HepG2 (cell line): ENCODE results near the gene ENTPD7. TPM values are rescaled to one million over a fixed set of nuclear protein-coding genes. Genes with fewer than 3 reads are reported as not detected.

Source experiments
- ATAC-seq: fragments of 200-7000 bp; cut with Tn5 transposase; 3 replicates; pipeline ENCODE4 v1.9.1; 2020; ENCODE audit warnings: mild to moderate bottlenecking, moderate library complexity
- BruUV-seq: library from RNA; stranded (reverse); fragments of 400-500 nt; replicated peaks from 2 replicates; lab custom pipeline; 2021; lab: Mats Ljungman, UMichigan
- CTCF ChIA-PET: fragments of 300-600 bp; formaldehyde crosslinking; extraction: SDS; loops from one replicate; lab custom pipeline; 2021; ENCODE audit warnings: low total read pairs, inconsistent platforms, low intra/inter-chr PET ratio; lab: Yijun Ruan, JAX
- POLR2A ChIA-PET: fragments of 350-600 bp; sonication (Branson Sonifier 250); formaldehyde crosslinking; loops from one replicate; lab custom pipeline; 2020; ENCODE audit warnings: antibody characterized with exemption, inconsistent platforms; lab: Yijun Ruan, JAX
- DNase-seq: peaks from one replicate; pipeline ENCODE4 v3.0.0-alpha.2; 2015; ENCODE audit warnings: low spot score
- FAIRE-seq: peaks from 3 replicates; lab custom pipeline; 2011; peaks lifted over from hg19 to GRCh38; lab: Jason Lieb, UNC
- H2AFZ ChIP-seq: one replicate; pipeline ENCODE4 v1.6.1; 2011; ENCODE audit warnings: low read length, inconsistent platforms
- H3K27ac ChIP-seq: fragments of 300-600 bp; 3 replicates; pipeline ENCODE4 v1.8.0; 2011; ENCODE audit warnings: mixed run types, mild to moderate bottlenecking, mixed read lengths, low read length, inconsistent platforms; ENCODE audit not compliant: insufficient read depth; ENCODE audit errors: extremely low read length
- H3K27me3 ChIP-seq, 2 experiments: fragments of 200-600 bp in 1 of 2; 2 replicates in 1 of 2; 3 replicates in 1 of 2; pipeline versions ENCODE4 v1.6.0 to v1.8.0; 2011; ENCODE audit warnings: low read length in 2 of 2, mild to moderate bottlenecking in 2 of 2, moderate library complexity in 2 of 2, inconsistent platforms in 1 of 2; ENCODE audit not compliant: insufficient read depth in 2 of 2, control insufficient read depth in 1 of 2
- H3K36me3 ChIP-seq, 2 experiments: fragments of 200-600 bp in 1 of 2; replicated peaks in 1 of 2; 2 replicates in 1 of 2; 3 replicates in 1 of 2; pipeline versions ENCODE4 v1.5.1 to v1.8.0; 2011; ENCODE audit warnings: low read length in 2 of 2, inconsistent platforms in 1 of 2; ENCODE audit not compliant: insufficient read depth in 2 of 2, control insufficient read depth in 1 of 2
- H3K4me1 ChIP-seq: 2 replicates; pipeline ENCODE4 v1.5.1; 2012; ENCODE audit warnings: low read length, inconsistent platforms; ENCODE audit not compliant: insufficient read depth
- H3K4me2 ChIP-seq: 2 replicates; pipeline ENCODE4 v1.6.0; 2011; ENCODE audit warnings: low read depth, low read length, inconsistent platforms
- H3K4me3 ChIP-seq, 3 experiments: fragments of 200-600 bp in 1 of 3; sonication (generic), shearing (Covaris generic) in 1 of 3; replicated peaks in 1 of 3; 2 replicates each; pipeline ENCODE4 v1.5.1; 2011 to 2016; ENCODE audit warnings: low read length in 3 of 3, inconsistent platforms in 2 of 3, low read depth in 2 of 3, mild to moderate bottlenecking in 2 of 3, control low read depth in 1 of 3, mixed read lengths in 1 of 3; ENCODE audit not compliant: insufficient read depth in 1 of 3
- H3K79me2 ChIP-seq: one replicate; pipeline ENCODE4 v1.6.1; 2011; ENCODE audit warnings: low read length, inconsistent platforms; ENCODE audit not compliant: insufficient read depth
- H3K9ac ChIP-seq: 2 replicates; pipeline ENCODE4 v1.6.0; 2011; ENCODE audit warnings: mild to moderate bottlenecking, low read depth, low read length, inconsistent platforms; ENCODE audit not compliant: insufficient read depth
- H3K9me3 ChIP-seq: 2 replicates; pipeline ENCODE4 v1.5.1; 2012; ENCODE audit warnings: mild to moderate bottlenecking, low read length
- H4K20me1 ChIP-seq: 2 replicates; pipeline ENCODE4 v1.6.0; 2011; ENCODE audit warnings: inconsistent platforms, mild to moderate bottlenecking, low read length, moderate library complexity; ENCODE audit not compliant: insufficient read depth
- ATF7 ChIP-seq, 2 experiments: fragments of 450-650 bp in 1 of 2; sonication (generic) in 1 of 2; formaldehyde crosslinking in 1 of 2; IDR thresholded peaks; 2 replicates each; pipeline versions ENCODE4 v1.4.0 to v1.6.1; 2016 to 2020; ENCODE audit warnings: antibody characterized with exemption in 1 of 2, mild to moderate bottlenecking in 1 of 2, missing genetic modification reagents in 1 of 2
- ELF4 ChIP-seq: sonication (generic); formaldehyde crosslinking; IDR thresholded peaks from 2 replicates; pipeline ENCODE4 v1.5.0; 2020; ENCODE audit warnings: missing genetic modification reagents, mild to moderate bottlenecking, moderate library complexity, borderline replicate concordance
- FOXA3 ChIP-seq: IDR thresholded peaks from 2 replicates; pipeline ENCODE4 v1.6.1; 2016; ENCODE audit warnings: missing genetic modification reagents, missing compliant biosample characterization
- JUN ChIP-seq: sonication (generic); formaldehyde crosslinking; IDR thresholded peaks from 2 replicates; pipeline ENCODE4 v1.4.0; 2020; ENCODE audit warnings: mild to moderate bottlenecking, missing genetic modification reagents
- KDM4B ChIP-seq: sonication (generic); formaldehyde crosslinking; IDR thresholded peaks from 2 replicates; pipeline ENCODE4 v1.4.0; 2020; ENCODE audit warnings: missing genetic modification reagents
- KLF15 ChIP-seq: sonication (generic); formaldehyde crosslinking; IDR thresholded peaks from 2 replicates; pipeline ENCODE4 v1.8.1; 2023; ENCODE audit warnings: borderline replicate concordance, mild to moderate bottlenecking, inconsistent platforms, missing genetic modification reagents, mixed read lengths
- RFX1 ChIP-seq: fragments of 450-650 bp; IDR thresholded peaks from 2 replicates; pipeline ENCODE4 v1.6.1; 2017
- RORA ChIP-seq: sonication (generic); formaldehyde crosslinking; IDR thresholded peaks from 2 replicates; pipeline ENCODE4 v1.5.0; 2020; ENCODE audit warnings: mild to moderate bottlenecking, missing genetic modification reagents, moderate library complexity
- SRSF9 ChIP-seq: fragments of 200-400 bp; formaldehyde crosslinking; IDR thresholded peaks from 2 replicates; pipeline ENCODE4 v1.6.1; 2018; ENCODE audit warnings: borderline replicate concordance, mild to moderate bottlenecking, low read depth, low read length; ENCODE audit not compliant: insufficient read depth, poor library complexity, severe bottlenecking
- TGIF2 ChIP-seq: IDR thresholded peaks from 2 replicates; pipeline ENCODE4 v1.6.1; 2016; ENCODE audit warnings: control low read depth, missing compliant biosample characterization
- ZBTB8A ChIP-seq: sonication (generic); formaldehyde crosslinking; IDR thresholded peaks from 2 replicates; pipeline ENCODE4 v1.4.0; 2020; ENCODE audit warnings: mild to moderate bottlenecking, low read depth, missing genetic modification reagents, borderline replicate concordance
- ZMYM4 ChIP-seq: sonication (generic); formaldehyde crosslinking; IDR thresholded peaks from 2 replicates; pipeline ENCODE4 v1.8.1; 2023; ENCODE audit warnings: mild to moderate bottlenecking, missing genetic modification reagents
- ZNF224 ChIP-seq: sonication (generic); formaldehyde crosslinking; IDR thresholded peaks from 2 replicates; pipeline ENCODE4 v1.5.0; 2020; ENCODE audit warnings: mild to moderate bottlenecking, missing genetic modification reagents
- ZNF512 ChIP-seq: sonication (generic); formaldehyde crosslinking; IDR thresholded peaks from 2 replicates; pipeline ENCODE4 v1.4.0; 2020; ENCODE audit warnings: mild to moderate bottlenecking, missing genetic modification reagents
- ZNF552 ChIP-seq: sonication (generic); formaldehyde crosslinking; IDR thresholded peaks from 2 replicates; pipeline ENCODE4 v1.9.0; 2022; ENCODE audit warnings: missing genetic modification reagents, mild to moderate bottlenecking, borderline replicate concordance
- ZNF747 ChIP-seq: sonication (generic); formaldehyde crosslinking; IDR thresholded peaks from 2 replicates; pipeline ENCODE4 v1.8.1; 2023; ENCODE audit warnings: missing genetic modification reagents, mild to moderate bottlenecking, borderline replicate concordance
- ZNF883 ChIP-seq: sonication (generic); formaldehyde crosslinking; IDR thresholded peaks from 2 replicates; pipeline ENCODE4 v1.5.1; 2020; ENCODE audit warnings: mild to moderate bottlenecking, missing genetic modification reagents; ENCODE audit errors: not compliant biosample characterization
- WGBS: methylation state at CpG from one replicate; pipeline ENCODE4 v1.1.6; 2017; ENCODE audit warnings: low lambda C conversion rate; 5-methylcytosine and 5-hydroxymethylcytosine counted together
- in situ Hi-C: cut with HindIII; loops from 2 replicates; pipeline ENCODE4 v1.10.0; 2017; ENCODE audit warnings: low pct_unique_long_range_greater_than_20kb; ENCODE audit not compliant: extremely low pct_ligation_motif_present
- intact Hi-C: fragments of 100-400 bp; cut with micrococcal nuclease; formaldehyde crosslinking; loops from one replicate; pipeline ENCODE4 v1.10.0; 2022; ENCODE audit not compliant: unreplicated experiment
- polyA plus RNA-seq, 8 experiments: library from polyadenylated mRNA; depleted of rRNA in 3 of 8; stranded (reverse) in 7 of 8; unstranded in 1 of 8; fragments of >200 nt; fragmentation: Illumina TruSeq in 4 of 8; extraction: Trizol in 4 of 8; gene quantifications; 2 replicates each; pipeline versions ENCODE4 v1.2.1 to v1.2.3, GENCODE V29; 2011 to 2016; ENCODE audit warnings: low read depth in 4 of 8, missing spikeins in 1 of 8, mixed read lengths in 1 of 8; ENCODE audit not compliant: insufficient read depth in 1 of 8
- total RNA-seq, 5 experiments: library from RNA; depleted of rRNA; stranded (reverse); fragments of >200 nt; fragmentation: Illumina TruSeq; extraction: Trizol; gene quantifications; 2 replicates each; pipeline ENCODE4 v1.2.3, GENCODE V29; 2016; ENCODE audit warnings: low read depth in 1 of 5

Gene ENTPD7
- total and polyA plus RNA-seq, 2 of the 13 experiments (the other 11 are each of a cell fraction or from before 2014, with no cell fraction given): 7.6 to 36.5 TPM

DNA sequence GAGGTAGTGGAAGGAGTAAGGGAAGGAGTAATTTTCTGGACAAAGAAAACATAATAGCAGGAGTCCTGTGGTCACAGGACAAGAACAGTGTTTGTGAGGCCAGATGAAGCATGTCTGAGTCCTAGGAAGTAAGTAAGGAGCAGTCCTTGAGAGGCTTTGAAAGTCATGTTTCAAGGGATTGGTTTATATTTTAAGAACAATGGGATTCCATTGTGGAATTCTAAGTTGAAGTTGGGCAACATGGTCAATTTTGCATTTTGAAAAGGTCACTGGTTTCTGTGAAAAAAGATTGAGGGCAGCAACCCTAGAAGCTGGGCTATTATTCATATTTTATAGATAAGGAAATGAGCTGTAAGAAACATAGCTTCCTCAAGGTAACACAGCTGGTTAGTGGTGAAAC is 28.3 kb upstream of the ENTPD7 start (continued):
- TF ChIP-seq ATF7 (IDR thresholded peaks at IDR 0.05) (no peak), ATF7 (CRISPR knock-in tag; IDR thresholded peaks at IDR 0.05) (no peak)

DNA sequence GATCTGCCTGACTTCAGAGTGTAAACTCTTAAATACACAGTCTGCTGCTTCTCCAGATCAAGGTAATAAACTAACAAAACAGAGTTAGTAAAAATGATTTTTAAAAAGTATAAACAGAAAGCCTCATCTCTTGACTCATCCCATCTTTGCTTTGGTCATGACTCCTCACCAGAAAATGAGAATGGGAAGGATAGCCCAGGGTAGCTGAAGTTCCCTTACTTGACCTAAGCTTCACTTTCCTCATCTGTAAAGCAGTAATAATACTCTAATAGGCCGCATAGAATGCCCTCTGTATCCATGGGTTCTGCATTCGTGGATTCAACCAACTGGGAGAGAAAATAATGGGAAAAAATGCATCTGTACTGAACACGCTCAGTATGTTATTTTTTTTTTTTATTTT is 27.8 kb upstream of the ENTPD7 start:
- H3K27me3 ChIP-seq: no peaks in the 10 kb centered on the region; a peak in 1 of 5 replicates
- TF ChIP-seq FOXA3 (CRISPR knock-in tag) (no peak), JUN (CRISPR knock-in tag) (no peak), ZMYM4 (no peak), ZNF747 (CRISPR knock-in tag) (no peak), ZBTB8A (CRISPR knock-in tag) (no peak), SRSF9 (no peak), RORA (CRISPR knock-in tag) (no peak), ZNF552 (CRISPR knock-in tag) (no peak), KDM4B (CRISPR knock-in tag) (no peak), ELF4 (CRISPR knock-in tag) (no peak), RFX1 (no peak), TGIF2 (CRISPR knock-in tag) (no peak), ZNF224 (CRISPR knock-in tag) (no peak), ZNF883 (CRISPR knock-in tag) (no peak), KLF15 (CRISPR knock-in tag) (no peak), ZNF512 (CRISPR knock-in tag) (no peak)
- TF ChIP-seq, all 625 proteins: peak for 0
- Histone ChIP-seq H3K79me2 (no peaks in the 10 kb centered on the region), H3K36me3 (no peaks in the 10 kb centered on the region), H2AFZ (no peak overlapping the region), H3K4me2 (no peak overlapping the region), H4K20me1 (no peaks in the 10 kb centered on the region), H3K9ac (no peak overlapping the region), H3K4me3 (no peak overlapping the region), H3K27ac (no peak overlapping the region), H3K9me3 (no peaks in the 10 kb centered on the region), H3K4me1 (peaks cover 5% of the 10 kb centered on the region; the same call in 1 of the 2 replicates)
- POLR2A ChIA-PET: interaction anchor here (0.8 to 2.3 kb wide), 2 partner anchors 11 to 28 kb away, joined by 3 to 7 read pairs; partner anchors contain the start of genes ENTPD7 and SLC25A28
- no peak for FAIRE-seq
- no TSS peak for BruUV-seq
- intact Hi-C loops: loop anchor here (5.0 kb wide), 1 partner anchor 51 kb away; no protein-coding TSS in a partner anchor
- ATAC-seq: no peak
- CTCF ChIA-PET: interaction anchor here (2.5 to 2.7 kb wide), 2 partner anchors 67 to 79 kb away, joined by 8 to 21 read pairs; no protein-coding TSS in a partner anchor
- WGBS: 57% methylated on average over 3 of the region's 3 CpGs
- in situ Hi-C loops: no loop called here
- DNase-seq: no peak
